Upper lobe of left lung (tissue), 4 donors: ENCODE results near the gene MSI2.

Experiments
- EP300 ChIP-seq, 4 donors: sonication (generic); formaldehyde crosslinking; IDR thresholded peaks; one replicate each; pipeline ENCODE4 v1.5.1; 2017; ENCODE audit warnings: antibody characterized with exemption in 4 of 4, control low read depth in 2 of 4
- POLR2A ChIP-seq, 4 donors: fragments of 450-650 bp; IDR thresholded peaks; one replicate each; pipeline ENCODE4 v1.5.1; 2016 to 2017; ENCODE audit warnings: antibody characterized with exemption in 4 of 4, mild to moderate bottlenecking in 2 of 4
- POLR2AphosphoS5 ChIP-seq, 2 donors: sonication (generic); formaldehyde crosslinking; IDR thresholded peaks; one replicate each; pipeline ENCODE4 v1.5.1; 2017; ENCODE audit warnings: antibody characterized with exemption in 2 of 2
- TF ChIP-seq, protein P1 (sequence below), 6 experiments: fragments of 450-650 bp in 4 of 6; fragments of 200-600 bp in 2 of 6; sonication (generic) in 2 of 6; IDR thresholded peaks; one replicate each; pipeline ENCODE4 v1.5.1; 2016 to 2019; ENCODE audit warnings: antibody characterized with exemption in 6 of 6

DNA sequence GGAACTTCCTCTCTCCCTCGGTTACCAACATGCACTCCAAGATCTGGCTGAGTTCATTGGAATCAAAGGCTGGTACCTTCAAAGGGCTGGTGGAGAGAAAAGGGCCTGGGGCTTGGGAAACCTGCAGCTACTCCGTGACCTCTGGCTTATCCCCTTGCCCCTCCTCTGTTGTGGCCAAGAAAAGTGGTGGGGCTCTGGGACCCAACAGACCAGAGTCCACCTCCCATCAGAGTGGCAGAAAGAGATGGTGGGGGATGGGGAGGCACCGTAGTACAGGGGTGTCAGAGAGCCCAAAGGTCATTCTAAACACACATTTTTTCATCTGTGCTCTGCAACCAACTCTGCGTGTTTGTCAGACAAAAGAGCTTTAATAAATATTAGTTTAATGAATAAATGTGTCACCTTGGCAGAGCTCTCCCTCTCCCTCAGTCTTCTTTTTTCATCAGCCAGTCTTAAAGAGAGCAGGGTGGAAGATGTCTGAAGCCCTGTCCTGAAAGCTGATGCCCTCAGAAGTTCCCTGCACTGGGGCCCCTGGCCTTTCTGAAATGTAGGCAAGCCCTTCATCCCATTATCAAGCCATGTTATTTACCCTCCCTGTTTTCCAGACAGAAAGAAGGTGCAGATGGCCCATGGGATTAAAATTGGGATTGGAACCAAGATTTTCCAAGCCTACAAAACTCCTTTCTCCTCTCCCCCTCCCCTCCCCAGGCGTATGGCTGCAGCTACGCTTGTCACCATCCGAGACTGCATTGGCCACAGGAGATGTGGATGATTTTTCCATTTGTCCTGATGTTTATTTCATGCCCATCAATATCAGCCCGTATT lies 261.5 kb downstream of the MSI2 start:
- TF ChIP-seq POLR2A (IDR thresholded peaks at IDR 0.05) (no peak), EP300 (IDR thresholded peaks at IDR 0.05) (no peak), POLR2AphosphoS5 (IDR thresholded peaks at IDR 0.05) (no peak)
- TF ChIP-seq, protein P1, sequence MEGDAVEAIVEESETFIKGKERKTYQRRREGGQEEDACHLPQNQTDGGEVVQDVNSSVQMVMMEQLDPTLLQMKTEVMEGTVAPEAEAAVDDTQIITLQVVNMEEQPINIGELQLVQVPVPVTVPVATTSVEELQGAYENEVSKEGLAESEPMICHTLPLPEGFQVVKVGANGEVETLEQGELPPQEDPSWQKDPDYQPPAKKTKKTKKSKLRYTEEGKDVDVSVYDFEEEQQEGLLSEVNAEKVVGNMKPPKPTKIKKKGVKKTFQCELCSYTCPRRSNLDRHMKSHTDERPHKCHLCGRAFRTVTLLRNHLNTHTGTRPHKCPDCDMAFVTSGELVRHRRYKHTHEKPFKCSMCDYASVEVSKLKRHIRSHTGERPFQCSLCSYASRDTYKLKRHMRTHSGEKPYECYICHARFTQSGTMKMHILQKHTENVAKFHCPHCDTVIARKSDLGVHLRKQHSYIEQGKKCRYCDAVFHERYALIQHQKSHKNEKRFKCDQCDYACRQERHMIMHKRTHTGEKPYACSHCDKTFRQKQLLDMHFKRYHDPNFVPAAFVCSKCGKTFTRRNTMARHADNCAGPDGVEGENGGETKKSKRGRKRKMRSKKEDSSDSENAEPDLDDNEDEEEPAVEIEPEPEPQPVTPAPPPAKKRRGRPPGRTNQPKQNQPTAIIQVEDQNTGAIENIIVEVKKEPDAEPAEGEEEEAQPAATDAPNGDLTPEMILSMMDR (IDR thresholded peaks at IDR 0.05) = no peak
